Loucy (cell line): ENCODE measurements around the gene CELF3.

ENCODE experiments used
- H2AFZ ChIP-seq: fragments of 200-600 bp; sonication (generic); 2 replicates; pipeline ENCODE4 v1.6.0; 2016; ENCODE audit warnings: antibody characterized with exemption, mild to moderate bottlenecking, low read length, moderate library complexity
- H3F3A ChIP-seq: fragments of 200-600 bp; 2 replicates; pipeline ENCODE4 v1.6.0; 2016; ENCODE audit warnings: antibody characterized with exemption, low read depth, mild to moderate bottlenecking
- H3K27me3 ChIP-seq: fragments of 200-600 bp; sonication (generic); 2 replicates; pipeline ENCODE4 v1.6.1; 2014; ENCODE audit warnings: low read length, mild to moderate bottlenecking; ENCODE audit not compliant: insufficient read depth, poor library complexity, severe bottlenecking
- H3K36me3 ChIP-seq: fragments of 200-600 bp; sonication (generic); 2 replicates; pipeline ENCODE4 v1.6.1; 2016; ENCODE audit warnings: low read length; ENCODE audit not compliant: insufficient read depth
- H3K4me1 ChIP-seq: fragments of 200-600 bp; sonication (generic); 2 replicates; pipeline ENCODE4 v1.5.1; 2014; ENCODE audit warnings: low read length, mild to moderate bottlenecking; ENCODE audit not compliant: insufficient read depth, poor library complexity, severe bottlenecking
- H3K4me2 ChIP-seq: fragments of 200-600 bp; sonication (generic); 2 replicates; pipeline ENCODE4 v1.6.0; 2014; ENCODE audit warnings: antibody characterized with exemption, low read length, low read depth, mild to moderate bottlenecking; ENCODE audit not compliant: poor library complexity, severe bottlenecking
- H3K4me3 ChIP-seq: fragments of 200-600 bp; sonication (generic); 2 replicates; pipeline ENCODE4 v1.5.1; 2014; ENCODE audit warnings: low read length, mild to moderate bottlenecking, mixed read lengths; ENCODE audit not compliant: poor library complexity, severe bottlenecking
- H3K79me2 ChIP-seq: fragments of 200-600 bp; sonication (generic); 2 replicates; pipeline ENCODE4 v1.6.1; 2014; ENCODE audit warnings: low read length; ENCODE audit not compliant: insufficient read depth
- H3K9ac ChIP-seq: fragments of 200-600 bp; sonication (generic); 2 replicates; pipeline ENCODE4 v1.6.0; 2014; ENCODE audit warnings: mild to moderate bottlenecking, low read depth, low read length, moderate library complexity; ENCODE audit not compliant: poor library complexity, severe bottlenecking
- H3K9me2 ChIP-seq: fragments of 200-600 bp; sonication (generic); replicated peaks from 2 replicates; pipeline ENCODE4 v1.6.1; 2016; ENCODE audit warnings: low read depth, low read length, mixed read lengths
- H3K9me3 ChIP-seq: fragments of 200-600 bp; sonication (generic); 2 replicates; pipeline ENCODE4 v1.6.1; 2014; ENCODE audit warnings: mild to moderate bottlenecking, antibody characterized with exemption, low read length, low read depth; ENCODE audit not compliant: insufficient read depth
- H4K20me1 ChIP-seq: fragments of 200-600 bp; sonication (generic); 2 replicates; pipeline ENCODE4 v1.6.0; 2014; ENCODE audit warnings: antibody characterized with exemption, low read length, mild to moderate bottlenecking; ENCODE audit not compliant: insufficient read depth, poor library complexity, severe bottlenecking
- EZH2phosphoT487 ChIP-seq: fragments of 200-600 bp; IDR thresholded peaks from 2 replicates; pipeline ENCODE4 v1.6.1; 2018; ENCODE audit warnings: antibody characterized with exemption, mild to moderate bottlenecking, moderate library complexity, borderline replicate concordance
- TF ChIP-seq, protein P1 (sequence below): fragments of 200-600 bp; sonication (generic); conservative IDR thresholded peaks from 2 replicates; pipeline ENCODE4 v1.5.1; 2014; ENCODE audit warnings: mild to moderate bottlenecking, antibody characterized with exemption, low read length

The CELF3 gene

DNA sequence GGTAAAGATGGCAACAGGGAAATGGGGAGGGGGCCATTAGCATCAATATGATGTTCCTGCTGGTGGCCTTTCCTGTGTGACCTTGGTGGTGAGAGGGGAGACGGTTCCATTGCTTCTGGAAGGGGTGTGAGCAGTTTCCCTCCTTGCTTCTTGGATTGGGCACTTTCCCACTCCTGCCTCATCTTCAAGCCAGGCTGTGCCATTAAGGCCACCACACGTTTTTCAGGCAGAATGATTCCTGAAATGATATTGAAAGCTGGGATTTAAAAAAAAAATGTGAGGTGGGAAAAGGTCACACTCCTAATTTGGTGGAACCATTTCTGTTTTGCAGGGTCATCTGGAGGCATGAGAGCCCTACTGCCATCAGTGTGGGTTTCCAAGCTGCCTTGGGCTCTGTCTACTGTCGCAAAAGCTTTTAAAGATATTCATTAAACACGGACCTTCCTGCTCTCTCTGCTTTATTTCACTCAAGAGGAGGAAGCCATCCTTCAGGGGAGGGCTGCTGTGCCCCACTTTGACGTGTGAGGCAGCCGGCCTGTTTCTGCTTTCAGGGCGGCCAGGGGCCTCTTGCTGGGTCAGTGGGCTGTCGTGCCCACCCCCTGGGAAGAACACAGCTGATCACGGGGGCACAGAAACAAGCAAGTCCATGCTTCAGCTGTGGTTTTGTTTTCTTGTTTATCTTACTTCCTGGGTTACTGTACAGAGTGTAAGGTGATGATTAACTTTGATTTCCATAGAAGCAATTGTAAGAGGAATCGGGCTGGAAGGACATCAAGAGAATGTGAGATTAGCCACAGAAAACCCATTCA is 12.8 kb upstream of the CELF3 start:
- Histone ChIP-seq H3K36me3 (no peaks in the 10 kb centered on the region), H4K20me1 (no peaks in the 10 kb centered on the region), H3K4me3 (no peak overlapping the region), H3K79me2 (no peaks in the 10 kb centered on the region), H3K9ac (no peak overlapping the region), H3K4me1 (no peaks in the 10 kb centered on the region), H3K27me3 (no peaks in the 10 kb centered on the region), H3K4me2 (no peak overlapping the region), H3F3A (no peaks in the 10 kb centered on the region), H3K9me2 (no peaks in the 10 kb centered on the region), H3K9me3 (no peaks in the 10 kb centered on the region), H2AFZ (no peak overlapping the region)
- TF ChIP-seq EZH2phosphoT487: no peak
- TF ChIP-seq, protein P1, sequence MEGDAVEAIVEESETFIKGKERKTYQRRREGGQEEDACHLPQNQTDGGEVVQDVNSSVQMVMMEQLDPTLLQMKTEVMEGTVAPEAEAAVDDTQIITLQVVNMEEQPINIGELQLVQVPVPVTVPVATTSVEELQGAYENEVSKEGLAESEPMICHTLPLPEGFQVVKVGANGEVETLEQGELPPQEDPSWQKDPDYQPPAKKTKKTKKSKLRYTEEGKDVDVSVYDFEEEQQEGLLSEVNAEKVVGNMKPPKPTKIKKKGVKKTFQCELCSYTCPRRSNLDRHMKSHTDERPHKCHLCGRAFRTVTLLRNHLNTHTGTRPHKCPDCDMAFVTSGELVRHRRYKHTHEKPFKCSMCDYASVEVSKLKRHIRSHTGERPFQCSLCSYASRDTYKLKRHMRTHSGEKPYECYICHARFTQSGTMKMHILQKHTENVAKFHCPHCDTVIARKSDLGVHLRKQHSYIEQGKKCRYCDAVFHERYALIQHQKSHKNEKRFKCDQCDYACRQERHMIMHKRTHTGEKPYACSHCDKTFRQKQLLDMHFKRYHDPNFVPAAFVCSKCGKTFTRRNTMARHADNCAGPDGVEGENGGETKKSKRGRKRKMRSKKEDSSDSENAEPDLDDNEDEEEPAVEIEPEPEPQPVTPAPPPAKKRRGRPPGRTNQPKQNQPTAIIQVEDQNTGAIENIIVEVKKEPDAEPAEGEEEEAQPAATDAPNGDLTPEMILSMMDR: no peak

DNA sequence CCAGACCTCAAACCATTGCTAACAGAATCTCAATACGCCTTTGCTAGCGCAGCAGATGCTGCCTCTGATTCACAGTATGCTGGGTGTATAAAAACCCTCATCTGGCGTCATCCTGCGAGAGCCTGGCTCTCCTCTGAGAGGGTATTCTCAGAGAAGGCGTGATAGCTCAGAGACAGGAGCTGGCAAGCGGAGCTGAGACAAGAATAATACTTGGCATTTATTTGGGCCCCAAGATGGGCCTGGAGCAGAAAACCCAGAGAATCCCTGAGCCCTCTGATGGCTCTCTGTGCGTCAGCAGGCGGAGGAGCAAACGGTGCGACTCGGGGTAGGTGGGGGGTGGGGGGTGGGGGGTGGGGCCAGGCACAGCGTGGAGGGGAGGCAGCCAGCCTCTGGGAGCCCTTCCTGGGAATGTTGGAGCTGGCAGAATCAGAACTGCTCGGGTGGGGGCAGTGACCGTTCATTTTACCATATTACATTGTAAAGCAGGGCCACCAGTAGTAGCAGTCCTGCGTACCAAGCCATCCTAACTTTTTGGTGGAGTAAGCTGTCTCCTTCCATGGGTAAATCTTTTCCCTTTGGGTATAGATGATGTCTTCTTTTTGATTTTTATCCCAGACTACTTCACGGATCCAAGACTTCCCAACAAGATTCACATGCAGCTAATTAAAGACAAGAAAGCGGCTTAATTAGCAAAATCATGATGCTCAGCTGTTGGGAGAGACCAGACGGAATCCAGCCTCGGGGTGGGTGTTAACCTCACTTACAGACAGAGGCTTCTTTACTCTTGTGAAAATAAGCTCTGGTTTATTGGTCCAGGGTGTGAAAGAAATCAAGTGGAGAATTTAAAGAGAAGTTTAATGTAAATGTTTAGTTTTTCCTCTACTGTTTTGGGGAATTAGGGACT is 11.8 kb upstream of the CELF3 start:
- no peaks in the 10 kb centered on the region for H3K79me2 ChIP-seq
- H3K27me3 ChIP-seq: no peaks in the 10 kb centered on the region
- no peaks in the 10 kb centered on the region for H3K9me2 ChIP-seq
- H3F3A ChIP-seq: no peaks in the 10 kb centered on the region
- H3K9me3 ChIP-seq: no peaks in the 10 kb centered on the region
- no peak overlapping the region for H3K4me2 ChIP-seq
- H3K4me3 ChIP-seq: no peak overlapping the region
- no peaks in the 10 kb centered on the region for H3K4me1 ChIP-seq
- H3K9ac ChIP-seq: no peak overlapping the region
- H3K36me3 ChIP-seq: no peaks in the 10 kb centered on the region
- no peak for TF ChIP-seq EZH2phosphoT487
- TF ChIP-seq, protein P1: no peak
- no peaks in the 10 kb centered on the region for H4K20me1 ChIP-seq
- H2AFZ ChIP-seq: no peak overlapping the region

DNA sequence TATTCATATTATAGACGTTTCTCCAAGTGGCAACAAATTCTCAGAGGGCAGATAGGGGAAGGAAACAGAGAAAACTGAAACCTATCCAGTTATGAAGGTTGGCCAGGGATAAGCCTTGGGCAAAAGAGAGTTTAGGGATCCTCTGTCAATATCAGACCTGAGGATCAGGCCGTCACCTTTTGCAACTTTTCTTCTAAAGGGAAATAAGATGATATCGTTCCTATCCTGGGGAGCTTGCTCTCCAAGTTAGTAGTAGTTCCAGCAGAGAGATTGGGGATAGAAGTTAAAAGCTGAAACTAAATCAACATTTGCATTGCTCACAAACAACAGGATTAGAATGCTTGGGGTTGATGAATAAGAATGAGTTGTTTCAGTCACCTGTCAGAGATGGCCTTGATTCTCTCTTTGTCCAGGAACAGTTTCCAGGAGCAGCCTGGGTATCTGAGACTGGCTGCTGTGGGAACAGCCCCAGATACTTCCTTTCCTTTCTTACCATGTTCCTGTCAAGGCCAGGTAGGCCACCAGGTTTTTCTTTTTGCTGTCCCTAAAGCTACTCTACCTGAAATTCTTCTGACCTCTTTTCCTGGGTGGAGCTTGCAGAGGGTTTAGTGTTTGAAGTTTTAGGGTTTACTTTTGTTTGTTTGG is 7.2 kb upstream of the CELF3 start:
- no peaks in the 10 kb centered on the region for H3F3A ChIP-seq
- no peaks in the 10 kb centered on the region for H3K9me2 ChIP-seq
- H3K4me1 ChIP-seq: peaks cover 7% of the 10 kb centered on the region
- H4K20me1 ChIP-seq: no peaks in the 10 kb centered on the region
- no peaks in the 10 kb centered on the region for H3K27me3 ChIP-seq
- no peak overlapping the region for H2AFZ ChIP-seq
- no peaks in the 10 kb centered on the region for H3K36me3 ChIP-seq
- H3K9me3 ChIP-seq: no peaks in the 10 kb centered on the region
- no peak overlapping the region for H3K4me2 ChIP-seq
- H3K4me3 ChIP-seq: no peak overlapping the region
- no peaks in the 10 kb centered on the region for H3K79me2 ChIP-seq
- H3K9ac ChIP-seq: no peak overlapping the region
- TF ChIP-seq EZH2phosphoT487: no peak
- TF ChIP-seq, protein P1: no peak
